ENCODE data around the gene MYO3B. TPM values are rescaled to one million over a fixed set of nuclear protein-coding genes. Genes with fewer than 3 reads are reported as not detected.
A peak's percentile ranks its signal among the peaks of the same experiment; 100 is the strongest.

Gene MYO3B
- total RNA-seq, 1 experiment from 2014 or later, result 0.63 TPM

- H2BK20ac ChIP-seq (ENCODE audit: low read depth, low read length, poor library complexity, severe bottlenecking), result no peak overlapping the region
- no peak overlapping the region for H3K56ac ChIP-seq (ENCODE audit: insufficient read length, low read depth, low read length)
- H3K9ac ChIP-seq (ENCODE audit: extremely low read depth, insufficient read length, low read length), result no peak overlapping the region
- DNase-seq, result no peak
- no peak overlapping the region for H4K8ac ChIP-seq (replicated peaks; ENCODE audit: insufficient read length, low read depth, low read length)
- H2BK120ac ChIP-seq (ENCODE audit: low read depth, low read length, poor library complexity, severe bottlenecking), result no peak overlapping the region
- no peaks in the 10 kb centered on the region for H3K9me3 ChIP-seq (ENCODE audit: control insufficient read depth, low read depth, low read length)
- H3K27ac Mint-ChIP-seq, result peak overlapping the region in 1 of 3 experiments; percentile 85; a peak in 1 of 7 replicates
- H3K23ac ChIP-seq (ENCODE audit: insufficient read length, low read depth, low read length), result no peak overlapping the region
- peaks cover 12% of the 10 kb centered on the region for H3K4me1 ChIP-seq (ENCODE audit: insufficient read depth, low read length)
- H3K27me3 ChIP-seq (ENCODE audit: insufficient read depth, low read length), result no peaks in the 10 kb centered on the region
- H4K20me1 ChIP-seq (ENCODE audit: control insufficient read depth, insufficient read depth, insufficient read length), result no peaks in the 10 kb centered on the region
- no peaks in the 10 kb centered on the region for H3K79me2 ChIP-seq (ENCODE audit: insufficient read depth, low read length)
- no CpG with 5 or more reads among the region's 3 CpGs for WGBS (ENCODE audit: extremely low coverage, insufficient read length, low lambda C conversion rate)
- peaks cover 3 to 23% of the 10 kb centered on the region in 2 experiments; a peak in 4 of 5 replicates for H3K9me3 Mint-ChIP-seq
- H4K5ac ChIP-seq (ENCODE audit: insufficient read length, low read depth, low read length), result no peak overlapping the region
- H3K4me2 ChIP-seq (ENCODE audit: insufficient read depth, insufficient read length, low read length), result no peak overlapping the region
- no peak overlapping the region for H3K4ac ChIP-seq (ENCODE audit: low read depth, low read length)
- H3K79me1 ChIP-seq (ENCODE audit: insufficient read depth, low read depth, low read length, poor library complexity, severe bottlenecking), result no peaks in the 10 kb centered on the region
- no peak overlapping the region for H3K4me3 Mint-ChIP-seq
- no peaks in the 10 kb centered on the region for H3K23me2 ChIP-seq (ENCODE audit: insufficient read length, low read depth, low read length, poor library complexity, severe bottlenecking)
- H3K27ac ChIP-seq (ENCODE audit: insufficient read length, low read depth, low read length), result no peak overlapping the region
- no peak for TF ChIP-seq CTCF (conservative IDR thresholded peaks at IDR 0.05)
- no peak overlapping the region for H2AK5ac ChIP-seq (ENCODE audit: insufficient read length, low read length)
- H2BK5ac ChIP-seq (ENCODE audit: insufficient read length, low read length), result no peak overlapping the region
- H3K36me3 Mint-ChIP-seq (ENCODE audit: insufficient read depth in 1 of 3, low read depth in 3 of 3), result peaks cover 0 to 12% (median 10%) of the 10 kb centered on the region in 3 experiments; a peak in 4 of 7 replicates
- H2BK15ac ChIP-seq (ENCODE audit: low read depth, low read length), result no peak overlapping the region
- H3K4me1 Mint-ChIP-seq, result peaks cover 17 to 32% of the 10 kb centered on the region in 2 experiments
- H3T11ph ChIP-seq (ENCODE audit: low read length), result no peak overlapping the region
- no peak overlapping the region for H3K14ac ChIP-seq (ENCODE audit: insufficient read depth, low read length)
- H2AFZ ChIP-seq (ENCODE audit: low read length), result no peak overlapping the region
- H3K18ac ChIP-seq (ENCODE audit: insufficient read length, low read depth, low read length), result no peak overlapping the region
- no peak overlapping the region for H2BK12ac ChIP-seq (ENCODE audit: insufficient read length, low read depth, low read length)
- no peak overlapping the region for H4K91ac ChIP-seq (ENCODE audit: insufficient read length, low read depth, low read length)
- peaks cover 3% of the 10 kb centered on the region; the same call in 1 of the 2 replicates for H3K27me3 Mint-ChIP-seq (ENCODE audit: low read depth)
Measured at GRCh38 chr2:170156592-170156991, 21.4 kb upstream of the MYO3B start.

Data from H9 (cell line).